Loucy (cell line): ENCODE results near the gene TYW1B.
"Not testable (repeated sequence)": the region's sequence is repeated elsewhere in the genome, so short reads cannot be mapped to it uniquely, and the experiment has no call there.

Experiments
- EZH2phosphoT487 ChIP-seq: fragments of 200-600 bp; IDR thresholded peaks from 2 replicates; pipeline ENCODE4 v1.6.1; 2018; ENCODE audit warnings: antibody characterized with exemption, mild to moderate bottlenecking, moderate library complexity, borderline replicate concordance
- TF ChIP-seq, protein P1 (sequence below): fragments of 200-600 bp; sonication (generic); conservative IDR thresholded peaks from 2 replicates; pipeline ENCODE4 v1.5.1; 2014; ENCODE audit warnings: mild to moderate bottlenecking, antibody characterized with exemption, low read length

DNA sequence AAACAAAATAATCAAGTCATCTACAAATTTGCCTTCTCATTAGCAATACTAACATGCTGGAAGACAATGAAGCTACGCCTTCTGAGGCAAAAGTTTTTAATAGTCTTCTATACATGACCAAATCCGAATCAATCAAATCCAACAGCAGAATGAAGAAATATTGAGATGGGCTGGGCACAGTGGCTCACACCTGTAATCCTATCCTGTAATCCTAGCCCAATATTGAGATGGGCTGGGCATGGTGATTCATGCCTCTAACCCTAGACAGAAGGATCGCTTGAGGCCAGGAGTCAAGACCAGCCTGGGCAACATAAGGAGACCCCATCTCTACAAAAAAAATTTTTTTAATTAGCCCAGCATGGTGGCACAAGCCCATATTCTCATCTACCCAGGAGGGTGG, 5.5 kb downstream of the TYW1B start:
- TF ChIP-seq, protein P1, sequence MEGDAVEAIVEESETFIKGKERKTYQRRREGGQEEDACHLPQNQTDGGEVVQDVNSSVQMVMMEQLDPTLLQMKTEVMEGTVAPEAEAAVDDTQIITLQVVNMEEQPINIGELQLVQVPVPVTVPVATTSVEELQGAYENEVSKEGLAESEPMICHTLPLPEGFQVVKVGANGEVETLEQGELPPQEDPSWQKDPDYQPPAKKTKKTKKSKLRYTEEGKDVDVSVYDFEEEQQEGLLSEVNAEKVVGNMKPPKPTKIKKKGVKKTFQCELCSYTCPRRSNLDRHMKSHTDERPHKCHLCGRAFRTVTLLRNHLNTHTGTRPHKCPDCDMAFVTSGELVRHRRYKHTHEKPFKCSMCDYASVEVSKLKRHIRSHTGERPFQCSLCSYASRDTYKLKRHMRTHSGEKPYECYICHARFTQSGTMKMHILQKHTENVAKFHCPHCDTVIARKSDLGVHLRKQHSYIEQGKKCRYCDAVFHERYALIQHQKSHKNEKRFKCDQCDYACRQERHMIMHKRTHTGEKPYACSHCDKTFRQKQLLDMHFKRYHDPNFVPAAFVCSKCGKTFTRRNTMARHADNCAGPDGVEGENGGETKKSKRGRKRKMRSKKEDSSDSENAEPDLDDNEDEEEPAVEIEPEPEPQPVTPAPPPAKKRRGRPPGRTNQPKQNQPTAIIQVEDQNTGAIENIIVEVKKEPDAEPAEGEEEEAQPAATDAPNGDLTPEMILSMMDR, result not testable (repeated sequence)
- not testable (repeated sequence) for TF ChIP-seq EZH2phosphoT487
